ENCODE measurements around the gene XRCC5. TPM values are rescaled to one million over a fixed set of nuclear protein-coding genes. Genes with fewer than 3 reads are reported as not detected.
A peak's percentile ranks its signal among the peaks of the same experiment; 100 is the strongest.
"Not testable (repeated sequence)": the region's sequence is repeated elsewhere in the genome, so short reads cannot be mapped to it uniquely, and the experiment has no call there.

Gene XRCC5
- 378 and 390 TPM in 2 replicates for total RNA-seq (2014; rRNA removed; shearing (Covaris generic))
- 253 and 278 TPM in 2 replicates for polyA plus RNA-seq (2015; cell fraction: cytosol; rRNA removed)
- 475 and 539 TPM in 2 replicates for polyA plus RNA-seq (2015; cell fraction: nucleus; rRNA removed)

DNA sequence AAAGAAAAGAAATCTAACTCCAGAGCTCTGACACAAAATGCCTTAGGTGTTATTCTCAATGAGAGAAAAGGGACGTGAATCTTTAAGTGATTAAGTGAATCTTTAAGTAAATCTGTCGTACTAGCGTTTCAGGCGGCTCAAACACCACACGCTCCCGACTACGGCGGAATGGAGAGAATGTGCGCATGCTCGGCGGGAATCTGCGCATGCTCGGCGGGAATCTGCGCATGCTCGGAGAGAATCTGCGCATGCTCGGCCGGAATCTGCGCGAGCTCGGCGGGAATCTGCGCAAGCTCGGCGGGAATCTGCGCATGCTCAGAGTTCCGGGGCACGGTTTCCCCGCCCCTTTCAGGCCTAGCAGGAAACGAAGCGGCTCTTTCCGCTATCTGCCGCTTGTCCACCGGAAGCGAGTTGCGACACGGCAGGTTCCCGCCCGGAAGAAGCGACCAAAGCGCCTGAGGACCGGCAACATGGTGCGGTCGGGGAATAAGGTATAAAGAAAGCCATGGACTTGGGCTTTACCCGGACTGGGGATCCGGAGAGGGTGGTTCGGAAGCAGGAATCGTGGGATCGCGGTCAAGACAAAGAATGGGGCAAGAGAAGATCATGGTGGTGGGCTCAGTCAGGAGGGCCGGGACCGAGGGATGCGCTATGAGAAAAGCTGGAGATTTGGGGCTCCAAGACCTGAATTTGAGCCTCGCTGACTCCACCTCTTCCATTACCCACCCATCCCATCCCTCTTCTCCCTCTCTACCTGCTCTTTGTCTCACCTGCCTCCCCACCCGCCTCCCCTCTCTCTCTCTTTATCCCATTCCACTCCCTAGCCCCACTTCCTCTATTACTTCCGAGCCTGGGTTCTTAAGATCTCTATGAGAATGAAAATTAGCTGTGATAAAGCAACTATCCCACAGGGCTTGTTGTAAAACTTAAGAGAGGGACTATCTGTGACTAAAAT, at the start of gene XRCC5:
Gene XRCC5 (plus strand): TSS at position 382 of the 955 bp plus-strand sequence. CDS start 89 bp downstream, at position 471.
- DNase-seq (ENCODE audit: low read depth): peak; percentile 97

GRCh38 chr2:216064014-216064630, 45.0 kb upstream of the XRCC5 start:
- DNase-seq (ENCODE audit: low read depth): peak; percentile 20

DNA sequence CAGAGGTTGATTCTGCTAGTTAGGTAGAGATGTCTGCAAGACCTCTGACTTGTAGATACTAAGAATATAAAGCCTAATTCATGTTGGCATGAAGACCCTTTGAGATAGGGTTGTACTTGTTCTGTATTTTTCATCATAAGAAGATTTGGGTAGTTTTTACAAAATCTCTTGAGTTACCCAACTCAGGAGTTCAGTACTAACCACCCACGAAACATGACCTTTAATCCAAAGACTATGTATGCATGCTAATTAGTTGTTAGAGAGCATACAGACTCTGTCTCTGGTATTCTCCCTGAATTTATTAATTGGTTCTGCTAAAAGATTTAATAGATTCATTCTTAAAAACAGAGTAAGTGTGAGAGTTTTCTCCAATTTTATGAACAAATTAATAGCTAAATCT, 44.5 kb upstream of the XRCC5 start:
- no peak for DNase-seq (ENCODE audit: low read depth)

- peak; percentile 52 for DNase-seq (ENCODE audit: low read depth)
Measured at GRCh38 chr2:216066230-216066629, 42.9 kb upstream of the XRCC5 start.

- DNase-seq (ENCODE audit: low read depth): no peak
Measured at GRCh38 chr2:216069028-216069427, 40.1 kb upstream of the XRCC5 start.

DNA sequence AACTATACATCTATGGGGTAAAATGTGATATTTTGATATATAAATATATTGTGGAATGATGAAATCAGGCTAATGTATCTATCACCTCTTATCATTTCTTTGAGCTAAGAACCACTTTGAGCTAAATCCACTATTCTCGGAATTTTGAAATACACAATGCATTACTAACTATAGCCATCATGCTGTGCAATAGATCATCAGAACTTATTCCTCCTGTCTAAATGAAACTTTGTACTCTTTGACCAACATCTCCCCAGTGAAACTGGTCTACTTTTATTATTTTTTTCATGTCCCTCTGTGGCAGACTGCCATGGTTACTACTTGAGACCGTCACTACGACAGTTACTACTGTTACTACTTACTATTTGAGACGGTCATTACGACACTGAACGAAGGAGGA, 39.0 kb upstream of the XRCC5 start:
- no peak for DNase-seq (ENCODE audit: low read depth)

GRCh38 chr2:216071111-216071851, 37.9 kb upstream of the XRCC5 start:
- no peak for DNase-seq (ENCODE audit: low read depth)

DNA sequence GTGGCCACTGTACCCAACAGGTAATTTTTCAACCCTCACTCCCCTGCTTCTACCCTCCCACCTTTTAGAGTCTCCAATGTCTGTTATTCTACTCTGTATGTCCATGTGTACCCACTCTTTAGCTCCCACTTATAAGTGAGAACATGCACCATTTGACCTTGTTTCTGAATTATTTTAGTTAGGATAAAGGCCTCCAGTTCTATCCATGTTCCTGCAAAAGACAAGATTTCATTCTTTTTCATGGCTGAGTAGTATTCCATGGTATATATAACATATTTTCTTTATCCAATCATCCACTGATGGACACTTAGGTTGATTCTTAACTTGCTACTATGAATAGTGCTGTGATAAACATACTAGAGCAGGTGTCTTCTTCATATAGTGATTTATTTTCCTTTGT, 36.7 kb upstream of the XRCC5 start:
- DNase-seq (ENCODE audit: low read depth): no peak

- DNase-seq (ENCODE audit: low read depth): no peak
Measured at GRCh38 chr2:216073773-216074172, 35.4 kb upstream of the XRCC5 start.

DNA sequence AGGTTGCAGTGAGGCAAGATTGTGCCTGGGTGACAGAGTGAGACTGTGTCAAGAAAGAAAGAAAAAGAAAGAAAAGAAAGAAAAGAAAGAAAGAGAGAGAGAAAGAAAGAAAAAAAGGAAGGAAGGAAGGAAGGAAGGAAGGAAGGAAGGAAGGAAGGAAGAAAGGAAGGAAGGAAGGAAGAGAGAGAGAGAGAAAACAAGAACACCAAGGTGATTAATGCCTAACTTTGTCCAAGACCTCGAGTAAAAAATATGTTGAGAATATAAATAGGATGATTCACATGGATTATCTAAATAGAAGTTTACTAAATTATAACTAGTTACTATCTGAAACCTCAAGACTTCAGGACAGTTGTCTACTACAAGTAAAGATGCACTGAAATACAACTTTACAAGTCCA, 34.8 kb upstream of the XRCC5 start:
- no peak for DNase-seq (ENCODE audit: low read depth)

- peak; percentile 66 for DNase-seq (ENCODE audit: low read depth)
Measured at GRCh38 chr2:216074794-216075193, 34.4 kb upstream of the XRCC5 start.

DNA sequence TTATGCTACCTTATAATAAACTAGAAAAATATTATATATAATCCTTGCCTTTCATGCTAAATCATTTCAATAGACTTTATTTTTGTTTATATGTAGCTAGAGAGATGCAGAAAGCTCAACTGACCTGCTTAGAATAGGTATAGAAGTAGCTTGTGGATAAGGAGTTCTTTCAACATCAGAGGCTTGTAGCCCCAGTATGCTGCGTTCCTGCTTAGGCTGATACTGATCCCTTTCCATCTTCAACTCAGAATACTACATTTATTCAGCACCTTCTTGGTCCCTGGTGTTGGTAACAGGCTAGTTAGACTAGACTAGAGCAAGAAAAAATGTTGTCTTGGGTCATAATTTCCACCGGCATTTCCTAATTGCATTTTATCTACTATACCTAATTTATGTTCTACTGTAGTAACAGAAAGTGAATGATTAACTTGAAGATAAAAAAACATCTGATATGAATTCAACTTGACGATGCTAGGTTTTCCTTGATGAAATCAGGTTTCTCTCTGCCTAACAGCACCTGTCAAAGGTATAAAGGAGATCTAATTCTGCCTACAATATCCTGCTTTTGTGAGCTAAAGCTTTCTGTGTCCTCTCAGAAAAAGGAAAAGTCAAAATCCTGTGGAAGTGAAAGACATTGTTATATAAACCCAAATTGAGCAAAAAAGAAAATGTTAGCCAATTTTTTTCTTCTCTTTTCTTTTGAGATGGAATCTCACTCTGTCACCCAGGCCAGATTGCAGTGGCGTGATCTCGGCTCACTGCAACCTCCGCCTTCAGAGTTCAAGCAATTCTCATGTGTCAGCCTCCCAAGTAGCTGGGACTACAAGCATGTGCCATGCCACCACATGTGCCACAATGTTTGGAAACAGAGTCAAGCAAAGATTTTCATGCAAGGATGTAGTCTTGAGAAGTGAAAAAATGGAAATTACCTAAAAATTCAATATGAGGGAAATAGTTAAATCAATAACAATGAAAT, 33.4 kb upstream of the XRCC5 start:
- DNase-seq (ENCODE audit: low read depth): no peak

DNA sequence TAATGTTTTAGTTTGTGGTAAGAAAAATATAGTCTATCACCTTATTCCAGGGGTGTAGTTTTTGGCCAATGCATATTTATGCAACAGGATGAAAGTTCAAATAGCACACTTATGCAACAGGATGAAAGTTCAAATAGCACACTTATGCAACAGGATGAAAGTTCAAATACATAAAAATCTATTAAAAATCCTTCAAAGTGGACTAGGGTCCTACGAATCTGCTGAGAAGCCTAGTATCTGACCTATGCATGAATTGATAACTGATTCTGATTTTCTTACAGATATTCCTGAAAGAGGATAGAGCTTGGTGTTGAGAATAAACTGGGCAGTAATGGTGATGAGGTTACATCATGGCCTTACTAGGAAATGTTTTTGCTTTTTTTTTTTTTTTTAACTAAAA, 30.4 kb upstream of the XRCC5 start:
- no peak for DNase-seq (ENCODE audit: low read depth)

DNA sequence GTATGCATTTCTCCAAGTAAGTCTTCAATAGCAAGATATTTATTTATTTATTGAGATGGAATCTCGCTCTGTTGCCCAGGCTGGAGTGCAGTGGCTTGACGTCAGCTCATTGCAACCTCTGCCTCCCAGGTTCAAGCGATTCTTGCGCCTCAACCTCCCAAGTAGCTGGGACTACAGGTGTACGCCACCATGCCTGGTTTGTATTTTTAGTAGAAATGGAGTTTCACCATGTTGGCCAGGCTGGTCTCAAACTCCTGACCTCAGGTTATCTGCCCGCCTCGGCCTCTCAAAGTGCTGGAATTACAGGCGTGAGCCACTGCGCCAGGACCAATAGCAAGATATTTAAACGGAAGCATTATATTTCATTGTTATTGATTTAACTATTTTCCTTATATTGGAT, 29.1 kb upstream of the XRCC5 start:
- DNase-seq (ENCODE audit: low read depth): not testable (repeated sequence)

DNA sequence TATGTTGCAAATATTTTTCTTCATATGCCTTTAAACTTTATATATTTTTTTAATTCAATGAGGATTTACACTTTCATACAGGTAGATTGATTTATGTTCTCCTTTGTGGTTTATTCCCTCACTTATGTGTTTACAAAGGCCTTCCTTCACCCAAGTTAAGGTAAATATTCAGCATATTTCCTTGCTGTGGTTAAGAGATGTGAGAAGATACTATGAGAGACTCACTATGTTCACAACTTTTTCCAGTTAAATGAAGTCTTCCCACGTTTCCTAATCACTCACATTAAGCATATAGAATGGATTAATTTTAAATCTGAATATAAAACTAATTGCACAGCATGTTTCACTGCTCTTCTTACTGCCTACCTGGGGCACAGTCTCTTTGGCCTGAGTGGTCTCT, 28.1 kb upstream of the XRCC5 start:
- no peak for DNase-seq (ENCODE audit: low read depth)

DNA sequence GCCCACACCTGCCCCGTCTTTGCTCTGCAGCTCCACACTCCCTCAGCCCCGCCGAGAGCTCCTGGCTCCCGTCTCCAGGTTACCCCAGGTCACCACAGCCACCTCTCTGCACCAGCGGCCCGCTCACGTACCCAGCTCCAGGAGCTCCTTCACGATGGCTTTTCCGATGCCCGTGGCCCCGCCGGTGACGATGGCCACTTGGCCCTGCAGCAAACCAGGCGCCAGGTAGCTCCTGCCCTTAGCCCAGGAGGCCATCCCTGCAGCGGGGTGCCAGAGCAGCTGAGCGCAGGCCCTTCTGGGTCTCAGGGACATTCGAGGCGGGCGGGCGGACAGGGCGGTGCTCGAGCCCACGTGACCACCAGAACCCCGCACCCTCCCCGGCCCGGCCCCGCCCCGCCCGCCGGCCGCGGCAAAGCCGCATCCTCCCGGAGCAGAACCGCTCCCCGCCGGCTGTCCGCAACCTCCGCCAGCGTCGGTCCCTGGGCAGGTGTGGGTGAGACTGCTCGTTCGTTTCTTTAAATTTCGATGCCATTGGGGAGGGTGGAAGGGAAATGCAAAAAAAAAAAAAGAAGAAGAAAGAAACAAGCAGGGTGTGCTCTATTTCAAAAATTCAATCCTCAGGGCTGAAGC, 27.5 kb upstream of the XRCC5 start, which contains the start of the genes PECR and TMEM169:
Gene PECR (minus strand): TSS at position 323 of the 630 bp plus-strand sequence. CDS start 68 bp downstream, at position 255.
Gene TMEM169 (plus strand): TSS at position 433 of the 630 bp plus-strand sequence. CDS start 14,045 bp downstream, outside the sequence.
- peak; percentile 61 for DNase-seq (ENCODE audit: low read depth)

GRCh38 chr2:216082117-216082711, 26.9 kb upstream of the XRCC5 start:
- DNase-seq (ENCODE audit: low read depth): no peak

DNA sequence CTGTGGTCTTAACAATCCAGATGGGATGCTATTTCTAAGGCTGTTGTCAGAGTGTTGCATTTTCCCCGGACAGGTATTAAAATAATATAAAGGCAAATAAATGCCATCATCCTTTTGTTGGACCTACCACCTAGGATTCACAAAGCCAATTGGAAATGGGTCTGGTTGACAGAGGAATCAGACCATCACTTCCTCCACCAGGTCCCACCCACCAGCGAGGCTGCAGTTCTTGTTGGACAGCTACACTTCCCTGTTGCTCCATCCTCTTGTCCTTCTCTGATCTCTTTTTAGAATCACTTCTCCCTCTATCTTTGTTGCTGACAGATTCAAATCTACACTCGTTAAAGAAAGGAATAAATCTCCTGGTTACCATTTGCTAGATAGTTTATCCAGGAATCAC, 26.3 kb upstream of the XRCC5 start:
- DNase-seq (ENCODE audit: low read depth): no peak
